Stimulated activated CD8-positive, alpha-beta memory T cell treated with anti-CD3 and anti-CD28 coated beads, Interleukin-4, amount 100 ng/mL, for 48 hours (primary cell): ENCODE measurements around the gene ANO6.
"Not testable (repeated sequence)": the region's sequence is repeated elsewhere in the genome, so short reads cannot be mapped to it uniquely, and the experiment has no call there.

Experiments used
- DNase-seq: peaks from one replicate; pipeline ENCODE4 v3.0.0-alpha.2; 2020

The ANO6 gene

GRCh38 chr12:45244561-45245343 lies 28.9 kb downstream of the ANO6 start:
- no peak for DNase-seq

- DNase-seq: no peak
Measured at GRCh38 chr12:45246236-45246635, 30.3 kb downstream of the ANO6 start.

GRCh38 chr12:45247589-45247988 lies 31.7 kb downstream of the ANO6 start:
- no peak for DNase-seq

GRCh38 chr12:45248095-45248494 lies 32.2 kb downstream of the ANO6 start:
- no peak for DNase-seq

- no peak for DNase-seq
Measured at GRCh38 chr12:45254254-45254653, 38.4 kb downstream of the ANO6 start.

GRCh38 chr12:45256721-45257120 lies 40.8 kb downstream of the ANO6 start:
- no peak for DNase-seq

GRCh38 chr12:45257185-45257930 lies 41.5 kb downstream of the ANO6 start:
- no peak for DNase-seq

GRCh38 chr12:45259675-45260074 lies 43.8 kb downstream of the ANO6 start:
- no peak for DNase-seq

- no peak for DNase-seq
Measured at GRCh38 chr12:45260104-45260815, 44.4 kb downstream of the ANO6 start.

- DNase-seq: no peak
Measured at GRCh38 chr12:45260854-45261253, 45.0 kb downstream of the ANO6 start.

- not testable (repeated sequence) for DNase-seq
Measured at GRCh38 chr12:45262185-45262584, 46.3 kb downstream of the ANO6 start.

- DNase-seq: no peak
Measured at GRCh38 chr12:45263587-45263986, 47.7 kb downstream of the ANO6 start.

GRCh38 chr12:45268672-45269411 lies 52.9 kb downstream of the ANO6 start:
- DNase-seq: no peak

GRCh38 chr12:45269412-45269751 lies 53.5 kb downstream of the ANO6 start:
- DNase-seq: no peak

GRCh38 chr12:45270951-45271350 lies 55.1 kb downstream of the ANO6 start:
- DNase-seq: no peak

GRCh38 chr12:45273717-45274271 lies 57.9 kb downstream of the ANO6 start:
- DNase-seq: no peak

GRCh38 chr12:45276154-45276755 lies 60.4 kb downstream of the ANO6 start:
- DNase-seq: no peak

GRCh38 chr12:45278447-45278846 lies 62.6 kb downstream of the ANO6 start:
- no peak for DNase-seq

- DNase-seq: no peak
Measured at GRCh38 chr12:45279931-45280830, 64.3 kb downstream of the ANO6 start.

- DNase-seq: no peak
Measured at GRCh38 chr12:45281994-45282393, 66.1 kb downstream of the ANO6 start.

GRCh38 chr12:45282411-45282810 lies 66.5 kb downstream of the ANO6 start:
- no peak for DNase-seq
